HCT116 (cell line): ENCODE data around the gene RCAN3. TPM values are rescaled to one million over a fixed set of nuclear protein-coding genes. Genes with fewer than 3 reads are reported as not detected.

Experiments used
- ATAC-seq: fragments of 200-7000 bp; cut with Tn5 transposase; 2 replicates; pipeline ENCODE4 v1.9.1; 2020; ENCODE audit warnings: mild to moderate bottlenecking, moderate library complexity
- BruUV-seq: library from RNA; stranded (reverse); fragments of 400-500 nt; replicated peaks from 2 replicates; lab custom pipeline; 2021; lab: Mats Ljungman, UMichigan
- CTCF ChIA-PET: fragments of 300-600 bp; sonication (Branson Sonifier 250); formaldehyde crosslinking; loops from one replicate; lab custom pipeline; 2021; ENCODE audit warnings: antibody characterized with exemption; lab: Charles Lee
- POLR2A ChIA-PET: fragments of 300-600, 350-600 bp; sonication (Branson Sonifier 250); formaldehyde crosslinking; loops from one replicate; lab custom pipeline; 2021; ENCODE audit warnings: antibody characterized with exemption; lab: Charles Lee
- RAD21 ChIA-PET, 2 experiments: fragments of 300-600 bp; sonication (Branson Sonifier 250); formaldehyde crosslinking; loops; one replicate each; lab custom pipeline; 2023; ENCODE audit warnings: low total read pairs in 2 of 2; ENCODE audit not compliant: uncharacterized antibody in 2 of 2, unreplicated experiment in 2 of 2, low non-redundant PET in 1 of 2; lab: Charles Lee
- DNase-seq: peaks from one replicate; pipeline ENCODE4 v3.0.0-alpha.2; 2010; ENCODE audit warnings: low read depth, low spot score
- H2AFZ ChIP-seq: fragments of 200-600 bp; shearing (Covaris generic), sonication (generic); 2 replicates; pipeline ENCODE4 v1.6.1; 2017; ENCODE audit warnings: low read depth, mixed run types, mixed read lengths, antibody characterized with exemption, low read length; ENCODE audit not compliant: poor library complexity, severe bottlenecking
- H3K27ac ChIP-seq: 2 replicates; pipeline ENCODE4 v1.5.1; 2012; ENCODE audit warnings: low read depth, low read length
- H3K27me3 ChIP-seq: fragments of 200-600 bp; sonication (generic); 2 replicates; pipeline ENCODE4 v1.6.1; 2016; ENCODE audit warnings: mixed run types, low read length, mixed read lengths; ENCODE audit not compliant: insufficient read depth
- H3K36me3 ChIP-seq, 2 experiments: fragments of 200-500 bp in 1 of 2; fragments of 200-600 bp in 1 of 2; sonication (Bioruptor generic) in 1 of 2; sonication (generic) in 1 of 2; 2 replicates each; pipeline versions ENCODE4 v1.5.1 to v1.6.1; 2014 to 2016; ENCODE audit warnings: low read length in 2 of 2, inconsistent platforms in 1 of 2, mixed read lengths in 1 of 2, mixed run types in 1 of 2; ENCODE audit not compliant: insufficient read depth in 2 of 2, control insufficient read depth in 1 of 2
- H3K4me1 ChIP-seq, 2 experiments: fragments of 200-600 bp in 1 of 2; sonication (generic) in 1 of 2; 2 replicates each; pipeline versions ENCODE4 v1.5.1 to v1.6.1; 2012 to 2017; ENCODE audit warnings: low read length in 2 of 2, inconsistent platforms in 1 of 2, mild to moderate bottlenecking in 1 of 2, mixed read lengths in 1 of 2, mixed run types in 1 of 2, moderate library complexity in 1 of 2; ENCODE audit not compliant: insufficient read depth in 2 of 2, control insufficient read depth in 1 of 2
- H3K4me2 ChIP-seq: fragments of 200-600 bp; sonication (generic); 2 replicates; pipeline ENCODE4 v1.6.1; 2017; ENCODE audit warnings: mixed run types, low read length, mixed read lengths
- H3K4me3 ChIP-seq, 2 experiments: fragments of 200-600 bp in 1 of 2; sonication (generic) in 1 of 2; replicated peaks in 1 of 2; 2 replicates each; pipeline ENCODE4 v1.5.1; 2011 to 2016; ENCODE audit warnings: low read length in 2 of 2, control low read depth in 1 of 2, low read depth in 1 of 2, mild to moderate bottlenecking in 1 of 2, mixed read lengths in 1 of 2, mixed run types in 1 of 2
- H3K79me2 ChIP-seq: fragments of 200-600 bp; sonication (generic); 2 replicates; pipeline ENCODE4 v1.6.1; 2017; ENCODE audit warnings: mild to moderate bottlenecking, mixed run types, low read length, moderate library complexity, mixed read lengths; ENCODE audit not compliant: insufficient read depth
- H3K9ac ChIP-seq: fragments of 200-600 bp; sonication (generic); 2 replicates; pipeline ENCODE4 v1.6.1; 2016; ENCODE audit warnings: low read length, mixed read lengths
- H3K9me2 ChIP-seq: fragments of 200-600 bp; sonication (generic), shearing (Covaris generic); 2 replicates; pipeline ENCODE4 v1.6.1; 2017; ENCODE audit warnings: mixed run types, mild to moderate bottlenecking, moderate library complexity; ENCODE audit not compliant: insufficient read depth
- H3K9me3 ChIP-seq, 2 experiments: fragments of 200-500 bp in 1 of 2; fragments of 200-600 bp in 1 of 2; sonication (Bioruptor generic) in 1 of 2; sonication (generic) in 1 of 2; 2 replicates each; pipeline ENCODE4 v1.6.1; 2014 to 2017; ENCODE audit warnings: low read length in 2 of 2, mixed read lengths in 2 of 2, inconsistent platforms in 1 of 2, low read depth in 1 of 2, mild to moderate bottlenecking in 1 of 2, mixed run types in 1 of 2, moderate library complexity in 1 of 2; ENCODE audit not compliant: control insufficient read depth in 1 of 2, insufficient read depth in 1 of 2
- H4K20me1 ChIP-seq: fragments of 200-600 bp; sonication (generic), shearing (Covaris generic); 2 replicates; pipeline ENCODE4 v1.6.1; 2017; ENCODE audit warnings: mixed run types, mild to moderate bottlenecking, moderate library complexity; ENCODE audit not compliant: insufficient read depth
- CBX3 ChIP-seq: IDR thresholded peaks from 2 replicates; pipeline ENCODE4 v1.6.1; 2012; ENCODE audit warnings: low read depth
- ELF1 ChIP-seq: IDR thresholded peaks from 2 replicates; pipeline ENCODE4 v1.6.1; 2012; ENCODE audit warnings: low read depth, borderline replicate concordance
- EZH2 ChIP-seq: fragments of 200-600 bp; sonication (generic); IDR thresholded peaks from 2 replicates; pipeline ENCODE4 v1.6.1; 2017; ENCODE audit warnings: antibody characterized with exemption, mixed run types
- JUND ChIP-seq: IDR thresholded peaks from 2 replicates; pipeline ENCODE4 v1.6.1; 2012
- MAX ChIP-seq: IDR thresholded peaks from 2 replicates; pipeline ENCODE4 v1.6.1; 2012
- POLR2AphosphoS5 ChIP-seq: IDR thresholded peaks from 2 replicates; pipeline ENCODE4 v1.6.1; 2011; ENCODE audit warnings: mild to moderate bottlenecking, low read depth, low read length, moderate library complexity
- ZNF274 ChIP-seq: fragments of 200-500 bp; sonication (Bioruptor generic); IDR thresholded peaks from 2 replicates; pipeline ENCODE4 v1.6.1; 2014; ENCODE audit warnings: mild to moderate bottlenecking, low read depth, low read length, inconsistent platforms
- intact Hi-C: fragments of 100-400 bp; cut with micrococcal nuclease; formaldehyde crosslinking; loops from 2 replicates; pipeline ENCODE4 v1.10.0; 2022
- total RNA-seq: library from RNA; stranded (reverse); gene quantifications from one replicate; pipeline ENCODE4 v1.2.1, GENCODE V29; 2021; ENCODE audit not compliant: unreplicated experiment
- TF ChIP-seq, protein P1 (sequence below): IDR thresholded peaks from 2 replicates; pipeline ENCODE4 v1.6.1; 2012; ENCODE audit warnings: low read depth

Gene RCAN3
- total RNA-seq, 1 experiment from 2014 or later, result 13.3 TPM

GRCh38 chr1:24558902-24559791 is 56.5 kb downstream of the RCAN3 start (continued):
- TF ChIP-seq, protein P1, sequence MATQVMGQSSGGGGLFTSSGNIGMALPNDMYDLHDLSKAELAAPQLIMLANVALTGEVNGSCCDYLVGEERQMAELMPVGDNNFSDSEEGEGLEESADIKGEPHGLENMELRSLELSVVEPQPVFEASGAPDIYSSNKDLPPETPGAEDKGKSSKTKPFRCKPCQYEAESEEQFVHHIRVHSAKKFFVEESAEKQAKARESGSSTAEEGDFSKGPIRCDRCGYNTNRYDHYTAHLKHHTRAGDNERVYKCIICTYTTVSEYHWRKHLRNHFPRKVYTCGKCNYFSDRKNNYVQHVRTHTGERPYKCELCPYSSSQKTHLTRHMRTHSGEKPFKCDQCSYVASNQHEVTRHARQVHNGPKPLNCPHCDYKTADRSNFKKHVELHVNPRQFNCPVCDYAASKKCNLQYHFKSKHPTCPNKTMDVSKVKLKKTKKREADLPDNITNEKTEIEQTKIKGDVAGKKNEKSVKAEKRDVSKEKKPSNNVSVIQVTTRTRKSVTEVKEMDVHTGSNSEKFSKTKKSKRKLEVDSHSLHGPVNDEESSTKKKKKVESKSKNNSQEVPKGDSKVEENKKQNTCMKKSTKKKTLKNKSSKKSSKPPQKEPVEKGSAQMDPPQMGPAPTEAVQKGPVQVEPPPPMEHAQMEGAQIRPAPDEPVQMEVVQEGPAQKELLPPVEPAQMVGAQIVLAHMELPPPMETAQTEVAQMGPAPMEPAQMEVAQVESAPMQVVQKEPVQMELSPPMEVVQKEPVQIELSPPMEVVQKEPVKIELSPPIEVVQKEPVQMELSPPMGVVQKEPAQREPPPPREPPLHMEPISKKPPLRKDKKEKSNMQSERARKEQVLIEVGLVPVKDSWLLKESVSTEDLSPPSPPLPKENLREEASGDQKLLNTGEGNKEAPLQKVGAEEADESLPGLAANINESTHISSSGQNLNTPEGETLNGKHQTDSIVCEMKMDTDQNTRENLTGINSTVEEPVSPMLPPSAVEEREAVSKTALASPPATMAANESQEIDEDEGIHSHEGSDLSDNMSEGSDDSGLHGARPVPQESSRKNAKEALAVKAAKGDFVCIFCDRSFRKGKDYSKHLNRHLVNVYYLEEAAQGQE, result no peak
- no peak for TF ChIP-seq ZNF274
- TF ChIP-seq CBX3, result no peak

DNA sequence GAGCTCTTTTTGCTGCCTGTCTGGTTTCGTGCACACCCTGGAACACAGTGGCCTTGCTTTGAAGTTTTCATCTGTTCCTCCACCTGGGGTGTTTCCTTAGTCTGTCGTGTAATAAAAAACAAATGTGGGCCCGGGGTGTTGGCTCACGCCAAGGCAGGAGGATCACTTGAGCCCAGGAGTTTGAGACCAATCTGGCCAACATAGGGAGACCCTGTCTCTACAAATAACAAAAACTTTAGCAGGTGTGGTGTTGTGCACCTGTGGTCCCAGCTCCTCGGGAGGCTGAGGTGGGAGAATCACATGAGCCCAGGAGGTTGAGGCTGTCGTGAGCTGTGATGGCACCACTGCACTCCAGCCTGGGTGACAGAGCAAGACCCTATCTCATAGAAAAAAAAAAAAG is 57.7 kb downstream of the RCAN3 start:
- no peaks in the 10 kb centered on the region for H3K9me3 ChIP-seq
- TF ChIP-seq CBX3 (no peak), POLR2AphosphoS5 (no peak), MAX (no peak), JUND (no peak), ELF1 (no peak), EZH2 (no peak)
- TF ChIP-seq, all 23 proteins: peak for 0
- Histone ChIP-seq H3K36me3 (no peaks in the 10 kb centered on the region), H4K20me1 (no peaks in the 10 kb centered on the region), H3K4me1 (peaks cover 39% of the 10 kb centered on the region in 2 experiments; a peak in 3 of 4 replicates), H3K27me3 (no peaks in the 10 kb centered on the region), H3K4me2 (no peak overlapping the region), H2AFZ (no peak overlapping the region), H3K4me3 (no peak overlapping the region), H3K9me2 (no peaks in the 10 kb centered on the region), H3K79me2 (no peaks in the 10 kb centered on the region), H3K27ac (no peak overlapping the region), H3K9ac (no peak overlapping the region)
- ChIA-PET POLR2A (no interaction called here), CTCF (interaction anchor here (1.0 kb wide), 1 partner anchor 145 kb away, joined by 4 read pairs; the partner anchor contains the start of gene NIPAL3), RAD21 (no interaction called here)
- BruUV-seq, result no TSS peak
- DNase-seq (no peak), ATAC-seq (no peak)
- intact Hi-C loops, result no loop called here
